H9 (cell line): ENCODE measurements around the gene RRP1B. TPM values are rescaled to one million over a fixed set of nuclear protein-coding genes. Genes with fewer than 3 reads are reported as not detected.

Experiments used
- DNase-seq: peaks from one replicate; pipeline ENCODE4 v3.0.0-alpha.2; 2017
- H2AFZ ChIP-seq: one replicate; pipeline ENCODE4 v1.6.1; 2013; ENCODE audit warnings: mild to moderate bottlenecking, low read length, control low read depth, moderate library complexity
- H2AK5ac ChIP-seq: 2 replicates; pipeline ENCODE4 v1.6.1; 2013; ENCODE audit warnings: low read length, control low read depth, mixed read lengths; ENCODE audit not compliant: insufficient read length
- H2BK120ac ChIP-seq: one replicate; pipeline ENCODE4 v1.6.1; 2013; ENCODE audit warnings: low read depth, mild to moderate bottlenecking, low read length, control low read depth, inconsistent platforms; ENCODE audit not compliant: poor library complexity, severe bottlenecking
- H2BK12ac ChIP-seq: 2 replicates; pipeline ENCODE4 v1.6.1; 2013; ENCODE audit warnings: low read length, control low read depth, mixed read lengths, low read depth; ENCODE audit not compliant: insufficient read length
- H2BK15ac ChIP-seq: 2 replicates; pipeline ENCODE4 v1.6.1; 2013; ENCODE audit warnings: low read depth, low read length, control low read depth
- H2BK20ac ChIP-seq: one replicate; pipeline ENCODE4 v1.6.1; 2013; ENCODE audit warnings: low read depth, mild to moderate bottlenecking, low read length, control low read depth, inconsistent platforms; ENCODE audit not compliant: poor library complexity, severe bottlenecking
- H2BK5ac ChIP-seq: 2 replicates; pipeline ENCODE4 v1.6.1; 2013; ENCODE audit warnings: low read length, control low read depth, mixed read lengths; ENCODE audit not compliant: insufficient read length
- H3K14ac ChIP-seq: 2 replicates; pipeline ENCODE4 v1.6.1; 2013; ENCODE audit warnings: low read length, control low read depth; ENCODE audit not compliant: insufficient read depth
- H3K18ac ChIP-seq: 2 replicates; pipeline ENCODE4 v1.6.1; 2013; ENCODE audit warnings: low read depth, mild to moderate bottlenecking, mixed read lengths, low read length, control low read depth; ENCODE audit not compliant: insufficient read length
- H3K23ac ChIP-seq: 2 replicates; pipeline ENCODE4 v1.6.1; 2013; ENCODE audit warnings: low read length, control low read depth, mixed read lengths, low read depth; ENCODE audit not compliant: insufficient read length
- H3K23me2 ChIP-seq: 2 replicates; pipeline ENCODE4 v1.6.1; 2013; ENCODE audit warnings: low read depth, mild to moderate bottlenecking, mixed read lengths, low read length, control low read depth; ENCODE audit not compliant: insufficient read length, poor library complexity, severe bottlenecking
- H3K27ac ChIP-seq: 2 replicates; pipeline ENCODE4 v1.5.1; 2013; ENCODE audit warnings: low read length, control low read depth, mixed read lengths, low read depth; ENCODE audit not compliant: insufficient read length
- H3K27me3 ChIP-seq: 2 replicates; pipeline ENCODE4 v1.6.1; 2013; ENCODE audit warnings: low read length, control low read depth, inconsistent platforms; ENCODE audit not compliant: insufficient read depth
- H3K4ac ChIP-seq: 2 replicates; pipeline ENCODE4 v1.6.1; 2013; ENCODE audit warnings: low read depth, mild to moderate bottlenecking, control low read depth, inconsistent platforms, low read length, moderate library complexity
- H3K4me1 ChIP-seq: 2 replicates; pipeline ENCODE4 v1.6.1; 2013; ENCODE audit warnings: low read length, control low read depth, inconsistent platforms; ENCODE audit not compliant: insufficient read depth
- H3K4me2 ChIP-seq: 2 replicates; pipeline ENCODE4 v1.6.1; 2013; ENCODE audit warnings: low read length, control low read depth, mixed read lengths; ENCODE audit not compliant: insufficient read length, insufficient read depth
- H3K56ac ChIP-seq: 2 replicates; pipeline ENCODE4 v1.6.1; 2013; ENCODE audit warnings: low read depth, mild to moderate bottlenecking, mixed read lengths, low read length, control low read depth; ENCODE audit not compliant: insufficient read length
- H3K79me1 ChIP-seq: 2 replicates; pipeline ENCODE4 v1.6.1; 2013; ENCODE audit warnings: low read depth, mild to moderate bottlenecking, moderate library complexity, low read length, control low read depth, inconsistent platforms; ENCODE audit not compliant: insufficient read depth, poor library complexity, severe bottlenecking
- H3K79me2 ChIP-seq: 2 replicates; pipeline ENCODE4 v1.6.1; 2013; ENCODE audit warnings: low read length, control low read depth, inconsistent platforms; ENCODE audit not compliant: insufficient read depth
- H3K9ac ChIP-seq: 2 replicates; pipeline ENCODE4 v1.6.1; 2013; ENCODE audit warnings: low read length, control low read depth, mixed read lengths; ENCODE audit not compliant: insufficient read length; ENCODE audit errors: extremely low read depth
- H3K9me3 ChIP-seq: one replicate; pipeline ENCODE4 v1.6.1; 2013; ENCODE audit warnings: low read depth, low read length, inconsistent platforms; ENCODE audit not compliant: control insufficient read depth
- H3T11ph ChIP-seq: one replicate; pipeline ENCODE4 v1.6.1; 2013; ENCODE audit warnings: mild to moderate bottlenecking, low read length, control low read depth, inconsistent platforms
- H4K20me1 ChIP-seq: one replicate; pipeline ENCODE4 v1.6.1; 2013; ENCODE audit not compliant: control insufficient read depth, insufficient read length, insufficient read depth
- H4K5ac ChIP-seq: 2 replicates; pipeline ENCODE4 v1.6.1; 2013; ENCODE audit warnings: low read depth, mild to moderate bottlenecking, mixed read lengths, low read length, control low read depth; ENCODE audit not compliant: insufficient read length
- H4K8ac ChIP-seq: replicated peaks from 2 replicates; pipeline ENCODE4 v1.6.1; 2013; ENCODE audit warnings: low read length, control low read depth, mixed read lengths, low read depth; ENCODE audit not compliant: insufficient read length
- H4K91ac ChIP-seq: 2 replicates; pipeline ENCODE4 v1.6.1; 2013; ENCODE audit warnings: low read depth, mild to moderate bottlenecking, moderate library complexity, mixed read lengths, low read length, control low read depth; ENCODE audit not compliant: insufficient read length
- H3K27ac Mint-ChIP-seq, 3 experiments: 2 replicates in 2 of 3; 3 replicates in 1 of 3; pipeline ENCODE4 v1.8.0; 2020 to 2021; ENCODE audit warnings: mixed read lengths in 3 of 3, mild to moderate bottlenecking in 1 of 3, moderate library complexity in 1 of 3
- H3K27me3 Mint-ChIP-seq: 2 replicates; pipeline ENCODE4 v1.8.0; 2021; ENCODE audit warnings: low read depth, mild to moderate bottlenecking, moderate library complexity, mixed read lengths
- H3K36me3 Mint-ChIP-seq, 3 experiments: 2 replicates in 2 of 3; 3 replicates in 1 of 3; pipeline ENCODE4 v1.8.0; 2020 to 2021; ENCODE audit warnings: low read depth in 3 of 3, mixed read lengths in 3 of 3; ENCODE audit not compliant: insufficient read depth in 1 of 3
- H3K4me1 Mint-ChIP-seq, 2 experiments: 2 replicates each; pipeline ENCODE4 v1.8.0; 2020; ENCODE audit warnings: mixed read lengths in 2 of 2
- H3K4me3 Mint-ChIP-seq, 2 experiments: 2 replicates in 1 of 2; 3 replicates in 1 of 2; pipeline ENCODE4 v1.8.0; 2020 to 2021; ENCODE audit warnings: mild to moderate bottlenecking in 2 of 2, mixed read lengths in 2 of 2, moderate library complexity in 1 of 2
- H3K9me3 Mint-ChIP-seq, 2 experiments: 2 replicates in 1 of 2; 3 replicates in 1 of 2; pipeline ENCODE4 v1.8.0; 2020; ENCODE audit warnings: mild to moderate bottlenecking in 2 of 2, mixed read lengths in 2 of 2, moderate library complexity in 1 of 2
- CTCF ChIP-seq: fragments of 200-600 bp; sonication (generic); conservative IDR thresholded peaks from 3 replicates; pipeline ENCODE4 v1.8.0; 2021; ENCODE audit warnings: antibody characterized with exemption, mild to moderate bottlenecking
- WGBS: extraction: QIAGEN DNeasy Blood & Tissue Kit; methylation state at CpG from one replicate; pipeline ENCODE4 v1.1.7; 2013; ENCODE audit warnings: missing lambda C conversion rate, low lambda C conversion rate, mixed read lengths; ENCODE audit not compliant: insufficient read length; ENCODE audit errors: extremely low coverage; 5-methylcytosine and 5-hydroxymethylcytosine counted together
- total RNA-seq: library from RNA; stranded (reverse); gene quantifications from 2 replicates; pipeline ENCODE4 v1.2.1, GENCODE V29; 2021

The RRP1B gene
- total RNA-seq, 1 experiment from 2014 or later, result 96.6 TPM

GRCh38 chr21:43631411-43632107, 27.8 kb upstream of the RRP1B start:
- H2BK15ac ChIP-seq, result no peak overlapping the region
- H3K79me2 ChIP-seq, result no peaks in the 10 kb centered on the region
- no peak overlapping the region for H4K5ac ChIP-seq
- no peak overlapping the region for H4K8ac ChIP-seq
- no peak overlapping the region for H3K4ac ChIP-seq
- H2BK120ac ChIP-seq, result no peak overlapping the region
- H3K27me3 Mint-ChIP-seq, result peaks cover 2% of the 10 kb centered on the region; the same call in 1 of the 2 replicates
- no peak overlapping the region for H3K14ac ChIP-seq
- no peak overlapping the region for H2AFZ ChIP-seq
- H3K4me3 Mint-ChIP-seq, result no peak overlapping the region
- H3K27me3 ChIP-seq, result no peaks in the 10 kb centered on the region
- no peak overlapping the region for H3T11ph ChIP-seq
- no peak for DNase-seq
- no peak overlapping the region for H2BK12ac ChIP-seq
- no peak overlapping the region for H3K18ac ChIP-seq
- no peak for TF ChIP-seq CTCF
- 0 out of 7 replicates have a peak overlapping the region, but pooled peaks of 1 of the 3 experiments have one; percentile 0 for H3K27ac Mint-ChIP-seq
- no peak overlapping the region for H3K23ac ChIP-seq
- no peak overlapping the region for H4K91ac ChIP-seq
- no peaks in the 10 kb centered on the region for H3K9me3 ChIP-seq
- no peak overlapping the region for H2BK5ac ChIP-seq
- no peak overlapping the region for H2AK5ac ChIP-seq
- H3K4me1 ChIP-seq, result no peaks in the 10 kb centered on the region
- WGBS, result 100% methylated on average over 4 of the region's 14 CpGs
- no peaks in the 10 kb centered on the region for H4K20me1 ChIP-seq
- H3K9me3 Mint-ChIP-seq, result peaks cover 0 to 12% of the 10 kb centered on the region in 2 experiments; a peak in 4 of 5 replicates
- H2BK20ac ChIP-seq, result no peak overlapping the region
- H3K27ac ChIP-seq, result no peak overlapping the region
- H3K56ac ChIP-seq, result no peak overlapping the region
- no peak overlapping the region for H3K9ac ChIP-seq
- no peaks in the 10 kb centered on the region for H3K23me2 ChIP-seq
- H3K4me1 Mint-ChIP-seq, result no peaks in the 10 kb centered on the region
- no peaks in the 10 kb centered on the region for H3K79me1 ChIP-seq
- H3K36me3 Mint-ChIP-seq, result peaks cover 6 to 11% (median 6%) of the 10 kb centered on the region in 3 experiments; a peak in 5 of 7 replicates
- no peak overlapping the region for H3K4me2 ChIP-seq
